Frontal cortex (tissue), 4 donors: Measurements from ENCODE around the gene FEN1. TPM values are rescaled to one million over a fixed set of nuclear protein-coding genes. Genes with fewer than 3 reads are reported as not detected.

ENCODE experiments used
- DNase-seq, 2 donors: peaks; one replicate each; pipeline ENCODE4 v3.0.0; 2012; ENCODE audit warnings: low spot score in 2 of 2
- FAIRE-seq: peaks from 2 replicates; lab custom pipeline; 2012; peaks lifted over from hg19 to GRCh38; lab: Jason Lieb, UNC
- total RNA-seq: library from RNA; depleted of rRNA; stranded (reverse); fragments of >200 nt; gene quantifications from one replicate; pipeline ENCODE4 v1.2.3, GENCODE V29; 2014
- donor health status: control.
- donor health status: control.
- donor health status: control.

FEN1 gene
- total RNA-seq, 1 donor from 2014 or later, result 15.9 TPM

- DNase-seq (peak; percentile 95 to 97), FAIRE-seq (no peak)
Measured at GRCh38 chr11:61814958-61815789, 22.5 kb downstream of the FEN1 start.

GRCh38 chr11:61815790-61816735 lies 23.4 kb downstream of the FEN1 start:
- FAIRE-seq (no peak), DNase-seq (peak; percentile 55 to 67)

GRCh38 chr11:61816736-61817455 lies 24.2 kb downstream of the FEN1 start, which contains the start of gene FADS1:
Gene FADS1, minus strand, starts transcription at chr11:61817003. Its CDS starts 74 bp downstream, at chr11:61816929.
- DNase-seq (peak; percentile 93 to 95), FAIRE-seq (no peak)

- no peak for FAIRE-seq
- DNase-seq, result peak in 1 of 2 donors; percentile 19
Measured at GRCh38 chr11:61817471-61818202, 24.9 kb downstream of the FEN1 start.

- FAIRE-seq (no peak), DNase-seq (no peak)
Measured at GRCh38 chr11:61820174-61820573, 27.5 kb downstream of the FEN1 start.

- DNase-seq (peak in 1 of 2 donors; percentile 22), FAIRE-seq (no peak)
Measured at GRCh38 chr11:61826930-61827570, 34.3 kb downstream of the FEN1 start.

GRCh38 chr11:61827571-61828378 lies 35.1 kb downstream of the FEN1 start, which contains the start of gene FADS2:
Gene FADS2, plus strand, starts transcription at chr11:61828300. Its CDS starts 91 bp downstream, at chr11:61828391.
- peak; percentile 86 to 87 for DNase-seq
- FAIRE-seq, result no peak

GRCh38 chr11:61828379-61828628 lies 35.6 kb downstream of the FEN1 start:
- FAIRE-seq, result no peak

GRCh38 chr11:61828629-61829407 lies 36.1 kb downstream of the FEN1 start:
- DNase-seq (peak; percentile 54 to 59), FAIRE-seq (no peak)

More at GRCh38 chr11:61828379-61828628, 35.6 kb downstream of the FEN1 start:
- no peak for DNase-seq

GRCh38 chr11:61829806-61830205 lies 37.1 kb downstream of the FEN1 start:
- no peak for DNase-seq
- no peak for FAIRE-seq

GRCh38 chr11:61830237-61831105 lies 37.8 kb downstream of the FEN1 start:
- DNase-seq (no peak), FAIRE-seq (no peak)

- DNase-seq (no peak), FAIRE-seq (no peak)
Measured at GRCh38 chr11:61832207-61832606, 39.5 kb downstream of the FEN1 start.

- FAIRE-seq, result no peak
Measured at GRCh38 chr11:61832754-61833153, 40.0 kb downstream of the FEN1 start.

GRCh38 chr11:61833471-61833870 lies 40.8 kb downstream of the FEN1 start:
- no peak for FAIRE-seq
- DNase-seq, result peak in 1 of 2 donors; percentile 46

More at GRCh38 chr11:61832754-61833153, 40.0 kb downstream of the FEN1 start:
- DNase-seq, result no peak

GRCh38 chr11:61833926-61834277 lies 41.2 kb downstream of the FEN1 start:
- DNase-seq, result no peak
- no peak for FAIRE-seq

GRCh38 chr11:61834278-61835048 lies 41.8 kb downstream of the FEN1 start:
- DNase-seq (peak in 1 of 2 donors; percentile 39), FAIRE-seq (no peak)
